WTC11 (cell line): ENCODE measurements around the gene ARMC2. TPM values are rescaled to one million over a fixed set of nuclear protein-coding genes. Genes with fewer than 3 reads are reported as not detected.

Experiments used
- ATAC-seq: fragments of 200-7000 bp; cut with Tn5 transposase; 2 replicates; pipeline ENCODE4 v1.10.0; 2021; ENCODE audit warnings: mild to moderate bottlenecking, moderate library complexity
- CTCF ChIA-PET: fragments of 300-600 bp; sonication (Branson Sonifier 250); formaldehyde crosslinking; loops from one replicate; lab custom pipeline; 2021; ENCODE audit warnings: antibody characterized with exemption; lab: Charles Lee
- POLR2A ChIA-PET: fragments of 350-600 bp; sonication (Branson Sonifier 250); formaldehyde crosslinking; loops from one replicate; lab custom pipeline; 2021; ENCODE audit warnings: antibody characterized with exemption; lab: Charles Lee
- DNase-seq: peaks from one replicate; pipeline ENCODE4 v3.0.0; 2021; ENCODE audit warnings: low spot score
- H3K27ac Mint-ChIP-seq: 2 replicates; pipeline ENCODE4 v1.8.0; 2021; ENCODE audit warnings: mixed read lengths
- H3K27me3 Mint-ChIP-seq: 2 replicates; pipeline ENCODE4 v1.8.0; 2021; ENCODE audit warnings: low read depth, mild to moderate bottlenecking, moderate library complexity, mixed read lengths
- H3K36me3 Mint-ChIP-seq: 2 replicates; pipeline ENCODE4 v1.8.0; 2021; ENCODE audit warnings: mixed read lengths
- H3K4me1 Mint-ChIP-seq: 2 replicates; pipeline ENCODE4 v1.8.0; 2022; ENCODE audit warnings: mixed read lengths
- H3K4me3 Mint-ChIP-seq: 2 replicates; pipeline ENCODE4 v1.8.0; 2021; ENCODE audit warnings: mild to moderate bottlenecking, moderate library complexity, mixed read lengths
- H3K9me3 Mint-ChIP-seq: 2 replicates; pipeline ENCODE4 v1.8.0; 2021; ENCODE audit warnings: mixed read lengths
- ATF1 ChIP-seq: sonication (generic); formaldehyde crosslinking; IDR thresholded peaks from 2 replicates; pipeline ENCODE4 v1.8.1; 2023; ENCODE audit warnings: mild to moderate bottlenecking, moderate library complexity, missing genetic modification reagents
- CREB1 ChIP-seq: sonication (generic); formaldehyde crosslinking; IDR thresholded peaks from 2 replicates; pipeline ENCODE4 v1.8.0; 2023; ENCODE audit warnings: mild to moderate bottlenecking, missing genetic modification reagents
- ELF4 ChIP-seq: sonication (generic); formaldehyde crosslinking; IDR thresholded peaks from 2 replicates; pipeline ENCODE4 v1.8.1; 2022; ENCODE audit warnings: low read depth, mild to moderate bottlenecking, moderate library complexity, missing genetic modification reagents
- ETV6 ChIP-seq: sonication (generic); formaldehyde crosslinking; IDR thresholded peaks from 2 replicates; pipeline ENCODE4 v1.8.1; 2022; ENCODE audit warnings: mild to moderate bottlenecking, missing genetic modification reagents
- GTF2I ChIP-seq: fragments of 250-450 bp; sonication (Bioruptor Pico); conservative IDR thresholded peaks from 2 replicates; pipeline ENCODE4 v1.4.0; 2021; ENCODE audit warnings: mild to moderate bottlenecking
- HMGA2 ChIP-seq: fragments of 250-450 bp; sonication (Bioruptor Pico); IDR thresholded peaks from 2 replicates; pipeline ENCODE4 v1.4.0; 2021; ENCODE audit warnings: mild to moderate bottlenecking, moderate library complexity
- IRF2 ChIP-seq: sonication (generic); formaldehyde crosslinking; IDR thresholded peaks from 2 replicates; pipeline ENCODE4 v1.8.0; 2022; ENCODE audit warnings: low read depth, missing genetic modification reagents, borderline replicate concordance
- NFATC4 ChIP-seq: fragments of 250-450 bp; sonication (Bioruptor Pico); IDR thresholded peaks from 2 replicates; pipeline ENCODE4 v1.9.0; 2021; ENCODE audit warnings: mild to moderate bottlenecking
- NR1H2 ChIP-seq: sonication (generic); formaldehyde crosslinking; IDR thresholded peaks from 2 replicates; pipeline ENCODE4 v1.9.0; 2021; ENCODE audit warnings: mild to moderate bottlenecking, moderate library complexity, missing genetic modification reagents
- PRRX2 ChIP-seq: fragments of 250-450 bp; sonication (Bioruptor Pico); IDR thresholded peaks from 2 replicates; pipeline ENCODE4 v1.8.0; 2021; ENCODE audit warnings: mild to moderate bottlenecking
- TCF7 ChIP-seq: sonication (generic); formaldehyde crosslinking; IDR thresholded peaks from 2 replicates; pipeline ENCODE4 v1.8.0; 2022; ENCODE audit warnings: mild to moderate bottlenecking, low read depth, missing genetic modification reagents, moderate library complexity
- ZNF121 ChIP-seq: sonication (generic); formaldehyde crosslinking; IDR thresholded peaks from 2 replicates; pipeline ENCODE4 v1.8.0; 2023; ENCODE audit warnings: missing genetic modification reagents
- ZNF232 ChIP-seq: sonication (generic); formaldehyde crosslinking; IDR thresholded peaks from 2 replicates; pipeline ENCODE4 v1.8.0; 2022; ENCODE audit warnings: mild to moderate bottlenecking, missing genetic modification reagents
- total RNA-seq: library from RNA; stranded (reverse); gene quantifications from 3 replicates; pipeline ENCODE4 v1.2.3, GENCODE V29; 2021
- TF ChIP-seq, protein P1 (sequence below): fragments of 250-450 bp; sonication (Bioruptor Pico); IDR thresholded peaks from 2 replicates; pipeline ENCODE4 v1.9.0; 2021; ENCODE audit warnings: mild to moderate bottlenecking, borderline replicate concordance
- TF ChIP-seq, protein P2 (sequence below): sonication (generic); formaldehyde crosslinking; conservative IDR thresholded peaks from 2 replicates; pipeline ENCODE4 v1.8.1; 2023; ENCODE audit warnings: mild to moderate bottlenecking, low read depth, missing genetic modification reagents, moderate library complexity
- TF ChIP-seq, protein P3 (sequence below): sonication (generic); formaldehyde crosslinking; IDR thresholded peaks from 2 replicates; pipeline ENCODE4 v1.8.1; 2022; ENCODE audit warnings: mild to moderate bottlenecking, moderate library complexity, missing genetic modification reagents
- TF ChIP-seq, protein P4 (sequence below): sonication (generic); formaldehyde crosslinking; IDR thresholded peaks from 2 replicates; pipeline ENCODE4 v1.8.0; 2022; ENCODE audit warnings: mild to moderate bottlenecking, missing genetic modification reagents
- TF ChIP-seq, protein P5 (sequence below): sonication (generic); formaldehyde crosslinking; IDR thresholded peaks from 2 replicates; pipeline ENCODE4 v1.8.1; 2023; ENCODE audit warnings: mild to moderate bottlenecking, missing genetic modification reagents
- TF ChIP-seq, protein P6 (sequence below): sonication (generic); formaldehyde crosslinking; IDR thresholded peaks from 2 replicates; pipeline ENCODE4 v1.8.1; 2023; ENCODE audit warnings: mild to moderate bottlenecking, missing genetic modification reagents, moderate library complexity
- TF ChIP-seq, protein P7 (sequence below): sonication (generic); formaldehyde crosslinking; IDR thresholded peaks from 2 replicates; pipeline ENCODE4 v1.8.1; 2022; ENCODE audit warnings: low read depth, missing genetic modification reagents, borderline replicate concordance

Gene ARMC2
- total RNA-seq, 1 experiment from 2014 or later = 5.2 TPM

DNA sequence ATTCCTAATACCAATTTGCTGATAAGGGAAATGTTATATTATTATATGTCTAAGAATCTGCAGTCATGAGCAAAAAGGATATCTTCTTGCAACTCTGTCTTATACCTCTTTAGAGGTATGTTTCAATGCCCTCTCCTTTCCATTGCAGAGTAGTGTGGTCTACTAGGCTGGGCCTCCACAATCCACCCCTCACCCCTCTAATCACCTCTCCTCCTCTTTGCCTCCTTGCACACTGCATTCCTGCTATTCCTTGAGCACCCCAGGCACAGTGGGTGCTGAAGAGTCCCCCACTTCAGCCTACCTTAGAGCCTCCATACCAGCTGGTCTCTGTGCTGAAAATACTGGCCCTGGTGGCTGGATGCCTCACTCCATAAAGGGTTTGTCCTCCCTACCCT, 26.9 kb downstream of the ARMC2 start:
- CTCF ChIA-PET = interaction anchor here (0.9 kb wide), 1 partner anchor 93 kb away, joined by 3 read pairs; no protein-coding TSS in a partner anchor
- ATAC-seq (no peak), DNase-seq (no peak)
- Mint-ChIP-seq H3K4me3 (no peak overlapping the region), H3K36me3 (no peaks in the 10 kb centered on the region), H3K27ac (no peak overlapping the region), H3K9me3 (no peaks in the 10 kb centered on the region), H3K4me1 (peaks cover 28% of the 10 kb centered on the region)
- POLR2A ChIA-PET = no interaction called here
- TF ChIP-seq, protein P1, sequence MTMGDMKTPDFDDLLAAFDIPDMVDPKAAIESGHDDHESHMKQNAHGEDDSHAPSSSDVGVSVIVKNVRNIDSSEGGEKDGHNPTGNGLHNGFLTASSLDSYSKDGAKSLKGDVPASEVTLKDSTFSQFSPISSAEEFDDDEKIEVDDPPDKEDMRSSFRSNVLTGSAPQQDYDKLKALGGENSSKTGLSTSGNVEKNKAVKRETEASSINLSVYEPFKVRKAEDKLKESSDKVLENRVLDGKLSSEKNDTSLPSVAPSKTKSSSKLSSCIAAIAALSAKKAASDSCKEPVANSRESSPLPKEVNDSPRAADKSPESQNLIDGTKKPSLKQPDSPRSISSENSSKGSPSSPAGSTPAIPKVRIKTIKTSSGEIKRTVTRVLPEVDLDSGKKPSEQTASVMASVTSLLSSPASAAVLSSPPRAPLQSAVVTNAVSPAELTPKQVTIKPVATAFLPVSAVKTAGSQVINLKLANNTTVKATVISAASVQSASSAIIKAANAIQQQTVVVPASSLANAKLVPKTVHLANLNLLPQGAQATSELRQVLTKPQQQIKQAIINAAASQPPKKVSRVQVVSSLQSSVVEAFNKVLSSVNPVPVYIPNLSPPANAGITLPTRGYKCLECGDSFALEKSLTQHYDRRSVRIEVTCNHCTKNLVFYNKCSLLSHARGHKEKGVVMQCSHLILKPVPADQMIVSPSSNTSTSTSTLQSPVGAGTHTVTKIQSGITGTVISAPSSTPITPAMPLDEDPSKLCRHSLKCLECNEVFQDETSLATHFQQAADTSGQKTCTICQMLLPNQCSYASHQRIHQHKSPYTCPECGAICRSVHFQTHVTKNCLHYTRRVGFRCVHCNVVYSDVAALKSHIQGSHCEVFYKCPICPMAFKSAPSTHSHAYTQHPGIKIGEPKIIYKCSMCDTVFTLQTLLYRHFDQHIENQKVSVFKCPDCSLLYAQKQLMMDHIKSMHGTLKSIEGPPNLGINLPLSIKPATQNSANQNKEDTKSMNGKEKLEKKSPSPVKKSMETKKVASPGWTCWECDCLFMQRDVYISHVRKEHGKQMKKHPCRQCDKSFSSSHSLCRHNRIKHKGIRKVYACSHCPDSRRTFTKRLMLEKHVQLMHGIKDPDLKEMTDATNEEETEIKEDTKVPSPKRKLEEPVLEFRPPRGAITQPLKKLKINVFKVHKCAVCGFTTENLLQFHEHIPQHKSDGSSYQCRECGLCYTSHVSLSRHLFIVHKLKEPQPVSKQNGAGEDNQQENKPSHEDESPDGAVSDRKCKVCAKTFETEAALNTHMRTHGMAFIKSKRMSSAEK = no peak
- no peak for TF ChIP-seq NFATC4 (CRISPR knock-in tag)
- TF ChIP-seq, protein P2, sequence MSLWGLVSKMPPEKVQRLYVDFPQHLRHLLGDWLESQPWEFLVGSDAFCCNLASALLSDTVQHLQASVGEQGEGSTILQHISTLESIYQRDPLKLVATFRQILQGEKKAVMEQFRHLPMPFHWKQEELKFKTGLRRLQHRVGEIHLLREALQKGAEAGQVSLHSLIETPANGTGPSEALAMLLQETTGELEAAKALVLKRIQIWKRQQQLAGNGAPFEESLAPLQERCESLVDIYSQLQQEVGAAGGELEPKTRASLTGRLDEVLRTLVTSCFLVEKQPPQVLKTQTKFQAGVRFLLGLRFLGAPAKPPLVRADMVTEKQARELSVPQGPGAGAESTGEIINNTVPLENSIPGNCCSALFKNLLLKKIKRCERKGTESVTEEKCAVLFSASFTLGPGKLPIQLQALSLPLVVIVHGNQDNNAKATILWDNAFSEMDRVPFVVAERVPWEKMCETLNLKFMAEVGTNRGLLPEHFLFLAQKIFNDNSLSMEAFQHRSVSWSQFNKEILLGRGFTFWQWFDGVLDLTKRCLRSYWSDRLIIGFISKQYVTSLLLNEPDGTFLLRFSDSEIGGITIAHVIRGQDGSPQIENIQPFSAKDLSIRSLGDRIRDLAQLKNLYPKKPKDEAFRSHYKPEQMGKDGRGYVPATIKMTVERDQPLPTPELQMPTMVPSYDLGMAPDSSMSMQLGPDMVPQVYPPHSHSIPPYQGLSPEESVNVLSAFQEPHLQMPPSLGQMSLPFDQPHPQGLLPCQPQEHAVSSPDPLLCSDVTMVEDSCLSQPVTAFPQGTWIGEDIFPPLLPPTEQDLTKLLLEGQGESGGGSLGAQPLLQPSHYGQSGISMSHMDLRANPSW = no peak
- TF ChIP-seq, protein P3, sequence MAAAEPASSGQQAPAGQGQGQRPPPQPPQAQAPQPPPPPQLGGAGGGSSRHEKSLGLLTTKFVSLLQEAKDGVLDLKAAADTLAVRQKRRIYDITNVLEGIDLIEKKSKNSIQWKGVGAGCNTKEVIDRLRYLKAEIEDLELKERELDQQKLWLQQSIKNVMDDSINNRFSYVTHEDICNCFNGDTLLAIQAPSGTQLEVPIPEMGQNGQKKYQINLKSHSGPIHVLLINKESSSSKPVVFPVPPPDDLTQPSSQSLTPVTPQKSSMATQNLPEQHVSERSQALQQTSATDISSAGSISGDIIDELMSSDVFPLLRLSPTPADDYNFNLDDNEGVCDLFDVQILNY (CRISPR knock-in tag) = no peak
- TF ChIP-seq TCF7 (CRISPR knock-in tag) = no peak
- TF ChIP-seq NR1H2 = no peak
- TF ChIP-seq IRF2 (CRISPR knock-in tag) = no peak
- TF ChIP-seq CREB1 (CRISPR knock-in tag) = no peak
- TF ChIP-seq PRRX2 (CRISPR knock-in tag) = no peak
- no peak for TF ChIP-seq ATF1
- no peak for TF ChIP-seq HMGA2 (CRISPR knock-in tag)
- TF ChIP-seq, protein P4, sequence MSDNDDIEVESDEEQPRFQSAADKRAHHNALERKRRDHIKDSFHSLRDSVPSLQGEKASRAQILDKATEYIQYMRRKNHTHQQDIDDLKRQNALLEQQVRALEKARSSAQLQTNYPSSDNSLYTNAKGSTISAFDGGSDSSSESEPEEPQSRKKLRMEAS (CRISPR knock-in tag) = no peak
- TF ChIP-seq, protein P5, sequence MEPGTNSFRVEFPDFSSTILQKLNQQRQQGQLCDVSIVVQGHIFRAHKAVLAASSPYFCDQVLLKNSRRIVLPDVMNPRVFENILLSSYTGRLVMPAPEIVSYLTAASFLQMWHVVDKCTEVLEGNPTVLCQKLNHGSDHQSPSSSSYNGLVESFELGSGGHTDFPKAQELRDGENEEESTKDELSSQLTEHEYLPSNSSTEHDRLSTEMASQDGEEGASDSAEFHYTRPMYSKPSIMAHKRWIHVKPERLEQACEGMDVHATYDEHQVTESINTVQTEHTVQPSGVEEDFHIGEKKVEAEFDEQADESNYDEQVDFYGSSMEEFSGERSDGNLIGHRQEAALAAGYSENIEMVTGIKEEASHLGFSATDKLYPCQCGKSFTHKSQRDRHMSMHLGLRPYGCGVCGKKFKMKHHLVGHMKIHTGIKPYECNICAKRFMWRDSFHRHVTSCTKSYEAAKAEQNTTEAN (CRISPR knock-in tag) = no peak
- TF ChIP-seq, protein P6, sequence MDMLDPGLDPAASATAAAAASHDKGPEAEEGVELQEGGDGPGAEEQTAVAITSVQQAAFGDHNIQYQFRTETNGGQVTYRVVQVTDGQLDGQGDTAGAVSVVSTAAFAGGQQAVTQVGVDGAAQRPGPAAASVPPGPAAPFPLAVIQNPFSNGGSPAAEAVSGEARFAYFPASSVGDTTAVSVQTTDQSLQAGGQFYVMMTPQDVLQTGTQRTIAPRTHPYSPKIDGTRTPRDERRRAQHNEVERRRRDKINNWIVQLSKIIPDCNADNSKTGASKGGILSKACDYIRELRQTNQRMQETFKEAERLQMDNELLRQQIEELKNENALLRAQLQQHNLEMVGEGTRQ (CRISPR knock-in tag) = no peak
- TF ChIP-seq ELF4 (CRISPR knock-in tag) = no peak
- no peak for TF ChIP-seq ZNF121
- TF ChIP-seq ZNF232 (CRISPR knock-in tag) = no peak
- TF ChIP-seq, protein P7, sequence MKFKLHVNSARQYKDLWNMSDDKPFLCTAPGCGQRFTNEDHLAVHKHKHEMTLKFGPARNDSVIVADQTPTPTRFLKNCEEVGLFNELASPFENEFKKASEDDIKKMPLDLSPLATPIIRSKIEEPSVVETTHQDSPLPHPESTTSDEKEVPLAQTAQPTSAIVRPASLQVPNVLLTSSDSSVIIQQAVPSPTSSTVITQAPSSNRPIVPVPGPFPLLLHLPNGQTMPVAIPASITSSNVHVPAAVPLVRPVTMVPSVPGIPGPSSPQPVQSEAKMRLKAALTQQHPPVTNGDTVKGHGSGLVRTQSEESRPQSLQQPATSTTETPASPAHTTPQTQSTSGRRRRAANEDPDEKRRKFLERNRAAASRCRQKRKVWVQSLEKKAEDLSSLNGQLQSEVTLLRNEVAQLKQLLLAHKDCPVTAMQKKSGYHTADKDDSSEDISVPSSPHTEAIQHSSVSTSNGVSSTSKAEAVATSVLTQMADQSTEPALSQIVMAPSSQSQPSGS (CRISPR knock-in tag) = no peak
- TF ChIP-seq GTF2I (CRISPR knock-in tag) = no peak
- no peak for TF ChIP-seq ETV6 (CRISPR knock-in tag)
- TF ChIP-seq, all 79 proteins: peak for 0
- H3K27me3 Mint-ChIP-seq = no peaks in the 10 kb centered on the region
